ENCODE data around the gene FAM117B. TPM values are rescaled to one million over a fixed set of nuclear protein-coding genes. Genes with fewer than 3 reads are reported as not detected.

The FAM117B gene
- 1 to 10 TPM; 3.6 to 9.7 (median 4.6) TPM for total RNA-seq

DNA sequence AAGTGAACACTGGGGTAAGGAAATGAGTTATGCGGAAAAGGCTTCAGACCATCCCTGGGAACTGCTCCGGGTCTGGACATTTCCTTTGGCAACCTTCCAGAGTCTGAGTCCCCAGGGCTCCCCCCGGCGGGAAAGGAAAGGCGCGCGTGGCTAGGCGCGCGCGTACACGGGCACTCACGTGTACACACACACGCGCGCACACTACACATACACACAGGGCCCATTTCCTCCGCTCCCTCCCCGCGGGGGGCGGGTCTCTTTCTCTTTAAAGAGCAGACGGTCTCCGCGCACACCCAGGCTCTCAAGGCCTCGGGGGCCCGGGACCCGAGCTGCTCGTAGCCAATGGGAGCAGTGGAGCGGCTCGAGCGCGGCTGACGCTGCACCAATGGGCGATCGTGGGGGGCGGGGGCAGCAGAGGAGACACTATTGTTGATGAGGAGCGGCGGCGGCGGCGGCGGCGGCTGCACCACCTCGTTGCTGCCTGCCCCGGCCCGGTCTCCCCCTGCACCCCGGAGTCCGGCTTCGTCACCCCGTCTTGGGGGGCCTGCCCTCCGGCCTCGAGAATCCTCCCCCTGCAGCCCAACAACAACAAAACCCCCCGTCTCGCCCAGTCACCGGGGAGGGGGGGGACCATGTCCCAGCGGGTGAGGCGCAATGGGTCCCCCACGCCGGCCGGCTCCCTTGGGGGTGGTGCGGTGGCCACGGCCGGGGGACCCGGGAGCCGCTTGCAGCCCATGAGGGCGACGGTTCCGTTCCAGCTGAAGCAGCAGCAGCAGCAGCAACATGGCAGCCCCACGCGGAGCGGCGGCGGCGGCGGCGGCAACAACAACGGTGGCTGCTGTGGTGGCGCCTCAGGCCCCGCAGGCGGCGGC is at the start of gene FAM117B:
TSS of gene FAM117B (plus strand) at position 414 of the 872 bp plus-strand sequence. CDS start at position 633, 219 bp downstream.
- Histone ChIP-seq H3K36me3 (no peaks in the 10 kb centered on the region), H3K4me1 (peaks cover 0 to 33% (median 0%) of the 10 kb centered on the region in 3 donors), H3K9me3 (no peaks in the 10 kb centered on the region), H3K4me3 (peak within 1 kb of the TSS; percentile 77 to 87), H3K27me3 (no peaks in the 10 kb centered on the region), H3K27ac (peak within 1 kb of the TSS; percentile 47 to 90 (median 88))
- ATAC-seq: peak; percentile 99
- WGBS, 2 donors (ENCODE audit: low coverage in 1 of 2): 0% methylated on average over 3 to 17 of the region's 80 CpGs
- TF ChIP-seq, protein P1, sequence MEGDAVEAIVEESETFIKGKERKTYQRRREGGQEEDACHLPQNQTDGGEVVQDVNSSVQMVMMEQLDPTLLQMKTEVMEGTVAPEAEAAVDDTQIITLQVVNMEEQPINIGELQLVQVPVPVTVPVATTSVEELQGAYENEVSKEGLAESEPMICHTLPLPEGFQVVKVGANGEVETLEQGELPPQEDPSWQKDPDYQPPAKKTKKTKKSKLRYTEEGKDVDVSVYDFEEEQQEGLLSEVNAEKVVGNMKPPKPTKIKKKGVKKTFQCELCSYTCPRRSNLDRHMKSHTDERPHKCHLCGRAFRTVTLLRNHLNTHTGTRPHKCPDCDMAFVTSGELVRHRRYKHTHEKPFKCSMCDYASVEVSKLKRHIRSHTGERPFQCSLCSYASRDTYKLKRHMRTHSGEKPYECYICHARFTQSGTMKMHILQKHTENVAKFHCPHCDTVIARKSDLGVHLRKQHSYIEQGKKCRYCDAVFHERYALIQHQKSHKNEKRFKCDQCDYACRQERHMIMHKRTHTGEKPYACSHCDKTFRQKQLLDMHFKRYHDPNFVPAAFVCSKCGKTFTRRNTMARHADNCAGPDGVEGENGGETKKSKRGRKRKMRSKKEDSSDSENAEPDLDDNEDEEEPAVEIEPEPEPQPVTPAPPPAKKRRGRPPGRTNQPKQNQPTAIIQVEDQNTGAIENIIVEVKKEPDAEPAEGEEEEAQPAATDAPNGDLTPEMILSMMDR (IDR thresholded peaks at IDR 0.05): peak in 2 of 4 experiments; percentile 15 to 20
- TF ChIP-seq EP300 (IDR thresholded peaks at IDR 0.05): no peak
- peak; percentile 57 for TF ChIP-seq POLR2AphosphoS5 (IDR thresholded peaks at IDR 0.05)
- peak; percentile 55 to 76 for TF ChIP-seq POLR2A (IDR thresholded peaks at IDR 0.05)

DNA sequence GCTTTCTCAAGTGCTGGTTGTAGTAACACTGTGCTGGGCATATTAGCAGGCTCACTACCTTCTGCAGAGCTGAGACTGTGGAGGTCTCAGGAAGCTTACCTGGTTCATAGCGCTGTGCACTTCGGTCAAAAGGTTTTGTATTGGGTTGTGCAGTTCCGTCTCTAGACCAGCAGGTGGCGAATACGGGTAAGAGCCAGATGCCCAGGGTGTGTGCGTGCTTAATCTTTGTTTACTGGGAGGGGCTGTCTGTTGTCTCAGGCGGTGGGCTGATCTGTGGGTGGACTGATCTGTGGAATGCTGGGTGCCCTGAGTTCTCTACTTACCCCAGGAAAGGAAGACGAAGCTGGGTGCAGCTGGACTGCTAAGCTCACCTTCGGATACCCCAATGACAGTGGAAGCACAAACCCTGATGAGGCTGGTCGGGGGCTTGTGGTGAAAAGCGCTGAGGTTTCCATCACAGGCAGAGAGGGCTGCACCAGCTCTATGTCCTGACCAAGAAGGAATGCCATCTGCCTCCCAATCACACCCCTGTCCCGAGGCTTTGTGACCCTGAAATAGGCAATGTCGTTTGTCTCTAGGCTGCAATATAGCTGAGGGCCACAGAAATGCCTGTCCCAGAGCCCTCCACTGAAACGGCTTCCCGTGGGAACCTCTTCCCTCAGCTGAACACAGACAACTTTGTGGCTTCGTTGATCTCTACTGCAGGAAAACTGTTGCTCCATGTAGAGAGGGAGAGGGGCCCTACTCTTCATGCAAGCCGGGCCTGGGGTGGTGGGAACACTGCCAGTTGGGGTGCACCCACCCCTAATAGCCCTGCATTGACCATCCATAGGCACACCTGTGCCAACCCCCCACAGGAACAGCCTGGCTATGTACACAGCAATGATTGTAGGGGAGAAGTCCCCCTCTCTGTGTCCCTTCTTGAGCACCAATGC is 45.9 kb upstream of the FAM117B start:
- no peak for TF ChIP-seq POLR2A (IDR thresholded peaks at IDR 0.05)
- TF ChIP-seq, protein P1 (IDR thresholded peaks at IDR 0.05): peak; percentile 85 to 94 (median 92)
- no peak for TF ChIP-seq EP300 (IDR thresholded peaks at IDR 0.05)
- no peak for TF ChIP-seq POLR2AphosphoS5 (IDR thresholded peaks at IDR 0.05)

DNA sequence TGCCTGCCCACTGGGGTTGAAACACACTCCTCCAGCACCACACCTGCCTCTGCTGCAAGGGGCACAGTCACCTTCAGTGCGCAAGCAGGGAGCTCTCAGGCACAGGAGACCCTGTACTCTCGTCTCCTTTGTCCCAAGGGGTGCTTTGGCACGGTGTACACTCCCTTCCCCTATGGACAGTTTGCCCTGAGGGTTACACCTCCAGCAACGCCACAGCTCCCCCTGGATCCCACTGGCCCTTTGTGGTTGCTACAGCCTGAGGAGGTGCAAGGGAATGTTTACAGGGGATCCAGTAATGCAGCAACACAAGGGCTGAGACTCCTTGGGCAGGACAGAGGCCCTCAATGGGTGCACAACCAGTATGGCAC is 45.2 kb upstream of the FAM117B start:
- H3K4me1 ChIP-seq: peaks cover 0 to 10% (median 0%) of the 10 kb centered on the region in 3 donors
- H3K36me3 ChIP-seq: no peaks in the 10 kb centered on the region
- no peak overlapping the region for H3K27ac ChIP-seq
- whole genome bisulfite sequencing, 2 donors (ENCODE audit: low coverage in 1 of 2): 82% methylated on average over 2 of the region's 4 CpGs; no CpG with 5 or more reads in 1 of the 2 donors
- no peak for ATAC-seq
- no peak overlapping the region for H3K4me3 ChIP-seq
- H3K9me3 ChIP-seq: no peaks in the 10 kb centered on the region
- no peak for TF ChIP-seq POLR2AphosphoS5 (IDR thresholded peaks at IDR 0.05)
- TF ChIP-seq EP300 (IDR thresholded peaks at IDR 0.05): no peak
- TF ChIP-seq POLR2A (IDR thresholded peaks at IDR 0.05): no peak
- TF ChIP-seq, protein P1 (IDR thresholded peaks at IDR 0.05): no peak
- no peaks in the 10 kb centered on the region for H3K27me3 ChIP-seq

More for the DNA sequence above, 45.9 kb upstream of the FAM117B start:
- Histone ChIP-seq H3K27me3 (no peaks in the 10 kb centered on the region), H3K4me3 (peak overlapping the region in 1 of 2 donors; percentile 25), H3K9me3 (no peaks in the 10 kb centered on the region), H3K27ac (no peak overlapping the region), H3K36me3 (no peaks in the 10 kb centered on the region), H3K4me1 (peaks cover 0 to 10% (median 0%) of the 10 kb centered on the region in 3 donors)
- peak; percentile 66 for ATAC-seq
- WGBS, 2 donors (ENCODE audit: low coverage in 1 of 2): 42% methylated on average over 10 of the region's 17 CpGs; no CpG with 5 or more reads in 1 of the 2 donors

DNA sequence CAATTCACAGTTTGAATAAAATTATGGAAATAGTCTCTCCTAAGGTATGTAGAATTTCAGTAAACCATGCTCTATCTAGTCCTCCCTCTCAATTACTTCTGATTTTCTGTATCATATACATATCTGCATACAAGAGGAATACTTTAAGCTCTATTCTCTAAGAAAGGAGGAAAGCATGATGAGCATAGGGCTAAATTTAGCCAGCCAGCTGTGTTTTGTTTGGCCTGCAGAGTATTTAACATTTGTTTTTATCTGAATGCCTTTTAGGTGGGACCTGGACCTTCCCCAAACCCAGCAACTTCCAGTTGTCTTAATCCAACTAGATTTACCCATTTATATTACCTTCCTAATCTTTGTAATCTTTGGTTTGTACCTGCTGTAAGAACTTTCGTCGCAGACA is 42.2 kb upstream of the FAM117B start:
- Histone ChIP-seq H3K4me1 (peaks cover 0 to 10% (median 0%) of the 10 kb centered on the region in 3 donors), H3K36me3 (no peaks in the 10 kb centered on the region), H3K27me3 (no peaks in the 10 kb centered on the region), H3K27ac (no peak overlapping the region), H3K9me3 (no peaks in the 10 kb centered on the region), H3K4me3 (no peak overlapping the region)
- 79 to 100% methylated on average over 2 of the region's 2 CpGs for WGBS, 2 donors (ENCODE audit: low coverage in 1 of 2)
- TF ChIP-seq EP300 (IDR thresholded peaks at IDR 0.05) (no peak), POLR2AphosphoS5 (IDR thresholded peaks at IDR 0.05) (no peak), POLR2A (IDR thresholded peaks at IDR 0.05) (no peak)
- TF ChIP-seq, protein P1 (IDR thresholded peaks at IDR 0.05): no peak
- no peak for ATAC-seq
